MM.1S (cell line): ENCODE data around the gene DRG1.

Experiments used
- CTCF ChIP-seq: fragments of 300-600 bp; sonication (generic); IDR thresholded peaks from 2 replicates; pipeline ENCODE4 v1.5.1; 2016; ENCODE audit warnings: antibody characterized with exemption, low read length, mixed read lengths
- EZH2 ChIP-seq: fragments of 300-600 bp; sonication (generic); optimal IDR thresholded peaks from 2 replicates; pipeline ENCODE3; 2017; ENCODE audit warnings: low read depth, mild to moderate bottlenecking, antibody characterized with exemption, low read length, mixed read lengths
- EZH2phosphoT487 ChIP-seq: fragments of 300-600 bp; sonication (generic); IDR thresholded peaks from 2 replicates; pipeline ENCODE4 v1.6.1; 2018; ENCODE audit warnings: antibody characterized with exemption, low read length

- TF ChIP-seq CTCF, result no peak
- no peak for TF ChIP-seq EZH2
- no peak for TF ChIP-seq EZH2phosphoT487
These were observed 62.3 kb downstream of the DRG1 start for GRCh38 chr22:31461699-31462098.
